ENCODE results near the gene BPIFB2.

The BPIFB2 gene

DNA sequence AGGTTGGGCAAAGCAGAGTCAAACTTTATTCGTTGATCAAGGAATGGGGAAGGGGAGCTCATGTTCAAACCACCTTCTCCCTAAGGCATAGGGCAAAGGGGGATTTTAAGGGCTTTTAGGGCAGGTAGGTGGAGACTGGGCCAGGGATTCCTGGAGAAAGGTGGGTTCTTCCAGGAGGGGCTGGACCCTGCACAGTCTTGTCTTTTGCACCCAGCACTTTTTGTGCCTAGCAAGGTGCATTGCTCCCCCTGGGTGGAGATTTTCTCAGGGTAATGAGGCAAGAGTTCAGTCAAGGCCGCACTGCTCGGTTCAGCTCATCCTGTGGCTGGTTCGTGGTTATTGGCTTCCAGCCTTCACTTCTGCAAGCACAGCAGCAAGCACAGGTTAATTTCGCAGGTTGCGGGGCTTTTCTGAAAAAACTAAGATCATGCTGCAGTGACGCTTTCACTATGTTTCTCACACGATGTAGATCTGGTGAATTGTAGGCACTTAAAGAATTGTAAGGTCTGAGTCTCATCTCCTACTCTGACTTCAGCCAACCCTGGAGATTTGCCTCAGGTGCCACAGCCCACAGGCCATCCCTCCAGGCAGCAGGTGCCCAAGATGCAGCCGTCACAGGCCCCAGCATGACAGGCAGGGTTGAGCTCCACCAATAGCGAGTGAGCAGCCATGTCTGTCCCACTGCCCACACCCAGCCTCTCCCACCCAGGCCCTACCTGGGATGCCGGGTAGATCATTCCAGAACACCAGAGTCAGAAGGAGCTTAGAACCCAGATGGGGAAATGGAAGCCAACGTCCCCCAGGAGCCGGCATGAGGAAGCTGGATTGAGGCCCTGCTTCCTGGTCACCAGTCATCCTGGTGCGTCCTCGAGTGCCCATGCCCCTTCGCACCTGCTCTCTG is 40.4 kb upstream of the BPIFB2 start:
- POLR2A ChIA-PET, result no interaction called here
- CTCF ChIA-PET, result interaction anchor here (0.7 to 1.1 kb wide), 2 partner anchors 17 to 21 kb away, joined by 3 to 4 read pairs; no protein-coding TSS in a partner anchor
- TF ChIP-seq, protein P1, sequence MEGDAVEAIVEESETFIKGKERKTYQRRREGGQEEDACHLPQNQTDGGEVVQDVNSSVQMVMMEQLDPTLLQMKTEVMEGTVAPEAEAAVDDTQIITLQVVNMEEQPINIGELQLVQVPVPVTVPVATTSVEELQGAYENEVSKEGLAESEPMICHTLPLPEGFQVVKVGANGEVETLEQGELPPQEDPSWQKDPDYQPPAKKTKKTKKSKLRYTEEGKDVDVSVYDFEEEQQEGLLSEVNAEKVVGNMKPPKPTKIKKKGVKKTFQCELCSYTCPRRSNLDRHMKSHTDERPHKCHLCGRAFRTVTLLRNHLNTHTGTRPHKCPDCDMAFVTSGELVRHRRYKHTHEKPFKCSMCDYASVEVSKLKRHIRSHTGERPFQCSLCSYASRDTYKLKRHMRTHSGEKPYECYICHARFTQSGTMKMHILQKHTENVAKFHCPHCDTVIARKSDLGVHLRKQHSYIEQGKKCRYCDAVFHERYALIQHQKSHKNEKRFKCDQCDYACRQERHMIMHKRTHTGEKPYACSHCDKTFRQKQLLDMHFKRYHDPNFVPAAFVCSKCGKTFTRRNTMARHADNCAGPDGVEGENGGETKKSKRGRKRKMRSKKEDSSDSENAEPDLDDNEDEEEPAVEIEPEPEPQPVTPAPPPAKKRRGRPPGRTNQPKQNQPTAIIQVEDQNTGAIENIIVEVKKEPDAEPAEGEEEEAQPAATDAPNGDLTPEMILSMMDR (IDR thresholded peaks at IDR 0.05; ENCODE audit: insufficient read depth, low read length, missing control alignments), result no peak
- H3K4me3 ChIP-seq (ENCODE audit: low read depth, low read length), result no peak overlapping the region
- DNase-seq (ENCODE audit: low read depth, low spot score), result no peak

DNA sequence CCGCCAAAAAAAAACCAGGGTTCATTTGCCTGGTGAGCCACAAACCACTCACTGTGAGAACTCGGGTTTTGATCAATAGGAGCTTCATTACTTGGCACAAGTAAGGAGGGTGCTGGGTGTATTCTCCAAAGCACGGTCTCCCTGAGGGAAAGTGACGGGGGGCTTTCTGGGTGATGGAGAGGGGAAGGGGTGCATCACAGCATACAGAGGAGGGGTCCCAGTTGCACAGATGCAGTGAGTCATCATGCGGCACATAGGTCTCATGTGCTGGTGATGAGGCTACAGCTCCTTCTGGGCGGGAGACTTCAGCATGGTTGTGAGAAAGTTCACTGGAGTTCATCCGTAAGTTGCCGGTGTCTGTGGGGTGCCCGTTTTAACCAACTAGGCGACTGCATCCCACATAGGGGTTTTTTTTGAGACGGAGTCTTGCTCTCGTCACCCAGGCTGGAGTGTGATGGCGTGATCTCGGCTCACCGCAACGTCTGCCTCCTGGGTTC is 39.5 kb upstream of the BPIFB2 start:
- no peak for DNase-seq (ENCODE audit: low read depth, low spot score)
- no peak overlapping the region for H3K4me3 ChIP-seq (ENCODE audit: low read depth, low read length)
- ChIA-PET CTCF (interaction anchor here (0.7 kb wide), 1 partner anchor 16 kb away, joined by 3 read pairs; no protein-coding TSS in a partner anchor), POLR2A (interaction anchor here (0.7 kb wide), 1 partner anchor 119 kb away, joined by 3 read pairs; no protein-coding TSS in a partner anchor)
- TF ChIP-seq, protein P1 (IDR thresholded peaks at IDR 0.05; ENCODE audit: insufficient read depth, low read length, missing control alignments), result no peak

DNA sequence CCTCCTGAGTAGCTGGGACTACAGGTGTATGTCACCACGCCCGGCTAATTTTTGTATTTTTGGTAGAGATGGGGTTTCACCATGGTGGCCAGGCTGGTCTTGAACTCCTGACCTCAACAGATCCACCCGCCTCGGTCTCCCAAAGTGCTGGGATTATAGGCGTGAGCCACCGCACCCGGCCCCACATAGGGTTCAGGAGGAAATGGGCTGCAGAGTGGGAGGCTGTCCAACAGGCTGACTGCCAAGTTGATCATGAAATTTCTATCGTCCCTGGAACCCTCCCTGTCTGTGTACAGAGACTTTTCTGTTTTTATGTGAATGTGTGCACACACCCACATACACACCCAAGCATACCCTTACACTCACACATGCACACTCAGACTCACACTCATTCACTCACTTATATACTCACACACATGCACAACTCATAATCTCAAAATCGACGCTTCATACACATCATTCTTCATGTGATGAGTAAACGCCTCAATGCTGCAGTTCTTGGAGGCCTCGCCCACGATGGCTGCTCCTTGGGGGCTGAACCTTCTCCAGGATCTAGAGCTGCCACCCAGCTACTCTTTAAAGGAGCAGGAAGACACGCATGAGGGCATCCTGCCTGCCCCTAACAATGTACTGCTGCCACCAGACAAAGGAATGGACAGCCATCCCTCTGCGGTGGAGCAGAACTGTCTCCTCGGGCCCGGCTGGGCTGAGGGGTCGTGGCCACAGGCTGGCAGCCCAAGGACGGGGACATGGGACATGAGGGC is 38.8 kb upstream of the BPIFB2 start:
- H3K4me3 ChIP-seq (ENCODE audit: low read depth, low read length), result no peak overlapping the region
- TF ChIP-seq, protein P1 (IDR thresholded peaks at IDR 0.05; ENCODE audit: insufficient read depth, low read length, missing control alignments), result no peak
- no peak for DNase-seq (ENCODE audit: low read depth, low spot score)
- ChIA-PET CTCF (no interaction called here), POLR2A (interaction anchor here (0.7 kb wide), 1 partner anchor 120 kb away, joined by 3 read pairs; no protein-coding TSS in a partner anchor)

DNA sequence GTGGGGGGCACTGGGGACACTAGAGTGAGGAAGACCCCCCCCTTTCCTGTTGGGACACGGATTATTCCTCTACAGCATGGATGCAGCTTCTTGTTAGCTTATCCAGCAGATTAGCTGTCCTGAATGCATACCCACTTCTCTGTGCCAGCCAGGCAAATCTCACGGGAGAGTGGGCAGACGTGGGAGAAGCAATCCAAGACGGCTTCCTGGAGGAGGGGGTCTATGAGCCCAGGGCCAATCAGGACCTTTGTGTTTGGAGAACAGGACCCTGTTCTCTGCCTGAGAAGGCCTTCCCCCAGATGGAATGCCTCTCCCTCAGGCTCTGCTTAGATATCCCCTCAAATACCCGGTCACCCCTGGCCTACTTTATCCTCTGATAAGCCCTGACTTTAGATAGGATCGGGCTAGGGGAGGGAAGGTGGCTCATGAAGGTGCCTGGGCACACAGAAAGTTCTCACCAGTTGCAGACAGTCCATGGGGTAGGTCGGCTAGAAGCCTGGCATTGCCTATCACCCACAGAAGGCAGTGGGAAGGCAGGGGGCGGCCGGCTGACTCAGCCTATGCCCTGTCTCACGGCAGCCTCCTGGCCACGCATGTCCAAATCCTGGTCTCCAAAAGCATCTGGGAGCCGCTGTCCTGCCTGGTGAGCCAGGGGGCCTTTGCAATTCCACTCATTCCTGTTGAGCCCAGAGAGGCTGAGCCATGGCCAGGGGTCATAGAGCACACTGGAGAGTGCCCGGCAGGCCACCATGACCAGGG is 38.0 kb upstream of the BPIFB2 start:
- TF ChIP-seq, protein P1 (IDR thresholded peaks at IDR 0.05; ENCODE audit: insufficient read depth, low read length, missing control alignments), result no peak
- CTCF ChIA-PET, result no interaction called here
- DNase-seq (ENCODE audit: low read depth, low spot score), result no peak
- POLR2A ChIA-PET, result no interaction called here
- H3K4me3 ChIP-seq (ENCODE audit: low read depth, low read length), result no peak overlapping the region

DNA sequence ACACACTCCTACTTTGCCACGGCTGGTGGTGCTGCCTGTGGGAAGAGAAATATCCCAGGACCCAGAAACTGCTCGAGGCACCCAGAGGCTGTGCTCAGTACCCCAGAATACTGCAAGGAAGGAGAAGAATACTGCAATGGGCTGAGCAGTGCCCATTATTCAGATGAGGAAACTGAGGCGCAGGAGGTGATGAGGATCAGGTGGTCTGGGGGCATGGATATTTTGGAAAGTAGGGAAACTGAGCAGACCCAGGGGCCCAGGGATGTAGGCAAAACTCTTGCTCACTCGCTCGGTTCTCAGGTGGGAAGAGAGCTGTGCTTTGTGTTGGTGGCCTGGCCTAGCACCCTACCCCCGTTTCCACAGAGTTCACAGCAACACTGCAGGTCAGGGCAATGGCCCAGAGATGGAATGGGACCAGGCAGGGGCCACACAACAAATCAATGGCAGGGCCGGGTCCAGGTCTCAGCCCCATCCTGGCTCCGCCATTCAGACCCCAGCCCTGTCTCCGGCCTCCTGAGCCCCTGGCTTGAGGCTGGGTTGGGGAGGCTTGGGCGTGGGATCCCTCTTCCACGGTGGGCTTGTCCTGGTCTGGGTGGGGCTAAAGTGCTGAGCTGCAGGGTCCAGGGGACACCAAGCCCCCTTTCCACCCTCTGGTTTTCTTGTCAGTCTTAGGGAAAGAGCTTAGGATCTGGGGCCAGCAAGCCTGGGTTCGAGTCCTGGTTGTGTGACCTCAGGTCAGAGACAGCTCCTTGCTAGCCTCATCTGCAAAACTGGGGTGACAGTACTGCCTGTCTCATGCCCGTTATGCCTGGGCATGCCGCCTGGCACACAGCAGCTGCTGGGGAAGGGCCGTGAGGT is 37.2 kb upstream of the BPIFB2 start:
- no peak overlapping the region for H3K4me3 ChIP-seq (ENCODE audit: low read depth, low read length)
- DNase-seq (ENCODE audit: low read depth, low spot score), result no peak
- POLR2A ChIA-PET, result no interaction called here
- CTCF ChIA-PET, result no interaction called here
- TF ChIP-seq, protein P1 (IDR thresholded peaks at IDR 0.05; ENCODE audit: insufficient read depth, low read length, missing control alignments), result no peak

Measured in AG04449 (cell line).